Measurements from ENCODE around the gene NLRC3.

Gene NLRC3

GRCh38 chr16:3569851-3570250 is 7.4 kb downstream of the NLRC3 start:
- H3K27ac ChIP-seq (ENCODE audit: low read depth in 2 of 2, low read length in 2 of 2), result no peak overlapping the region
- no peaks in the 10 kb centered on the region for H3K4me1 ChIP-seq (ENCODE audit: control insufficient read depth in 2 of 2, insufficient read depth in 2 of 2, low read length in 2 of 2)
- H3K9ac ChIP-seq (ENCODE audit: low read depth in 1 of 2, low read length in 2 of 2), result no peak overlapping the region
- H3K4me3 ChIP-seq (ENCODE audit: low read length in 2 of 2), result no peak overlapping the region
- H3K27me3 ChIP-seq (ENCODE audit: control insufficient read depth in 2 of 2, insufficient read depth in 2 of 2, low read length in 2 of 2), result no peaks in the 10 kb centered on the region
- peaks cover 0 to 6% of the 10 kb centered on the region in 2 donors for H3K9me3 ChIP-seq (ENCODE audit: control insufficient read depth in 2 of 2, low read length in 2 of 2)
- H3K36me3 ChIP-seq (ENCODE audit: control insufficient read depth in 2 of 2, insufficient read depth in 2 of 2, low read length in 2 of 2), result no peaks in the 10 kb centered on the region

GRCh38 chr16:3566990-3567389 is 10.2 kb downstream of the NLRC3 start:
- Histone ChIP-seq H3K36me3 (ENCODE audit: control insufficient read depth in 2 of 2, insufficient read depth in 2 of 2, low read length in 2 of 2) (no peaks in the 10 kb centered on the region), H3K27me3 (ENCODE audit: control insufficient read depth in 2 of 2, insufficient read depth in 2 of 2, low read length in 2 of 2) (no peaks in the 10 kb centered on the region), H3K9me3 (ENCODE audit: control insufficient read depth in 2 of 2, low read length in 2 of 2) (peaks cover 0 to 6% of the 10 kb centered on the region in 2 donors), H3K4me3 (ENCODE audit: low read length in 2 of 2) (no peak overlapping the region), H3K9ac (ENCODE audit: low read depth in 1 of 2, low read length in 2 of 2) (no peak overlapping the region), H3K4me1 (ENCODE audit: control insufficient read depth in 2 of 2, insufficient read depth in 2 of 2, low read length in 2 of 2) (no peaks in the 10 kb centered on the region), H3K27ac (ENCODE audit: low read depth in 2 of 2, low read length in 2 of 2) (no peak overlapping the region)

GRCh38 chr16:3564889-3565141 is 12.4 kb downstream of the NLRC3 start:
- no peaks in the 10 kb centered on the region for H3K4me1 ChIP-seq (ENCODE audit: control insufficient read depth in 2 of 2, insufficient read depth in 2 of 2, low read length in 2 of 2)
- no peaks in the 10 kb centered on the region for H3K9me3 ChIP-seq (ENCODE audit: control insufficient read depth in 2 of 2, low read length in 2 of 2)
- H3K9ac ChIP-seq (ENCODE audit: low read depth in 1 of 2, low read length in 2 of 2), result no peak overlapping the region
- H3K4me3 ChIP-seq (ENCODE audit: low read length in 2 of 2), result no peak overlapping the region
- H3K27ac ChIP-seq (ENCODE audit: low read depth in 2 of 2, low read length in 2 of 2), result no peak overlapping the region
- no peaks in the 10 kb centered on the region for H3K36me3 ChIP-seq (ENCODE audit: control insufficient read depth in 2 of 2, insufficient read depth in 2 of 2, low read length in 2 of 2)
- H3K27me3 ChIP-seq (ENCODE audit: control insufficient read depth in 2 of 2, insufficient read depth in 2 of 2, low read length in 2 of 2), result no peaks in the 10 kb centered on the region

DNA sequence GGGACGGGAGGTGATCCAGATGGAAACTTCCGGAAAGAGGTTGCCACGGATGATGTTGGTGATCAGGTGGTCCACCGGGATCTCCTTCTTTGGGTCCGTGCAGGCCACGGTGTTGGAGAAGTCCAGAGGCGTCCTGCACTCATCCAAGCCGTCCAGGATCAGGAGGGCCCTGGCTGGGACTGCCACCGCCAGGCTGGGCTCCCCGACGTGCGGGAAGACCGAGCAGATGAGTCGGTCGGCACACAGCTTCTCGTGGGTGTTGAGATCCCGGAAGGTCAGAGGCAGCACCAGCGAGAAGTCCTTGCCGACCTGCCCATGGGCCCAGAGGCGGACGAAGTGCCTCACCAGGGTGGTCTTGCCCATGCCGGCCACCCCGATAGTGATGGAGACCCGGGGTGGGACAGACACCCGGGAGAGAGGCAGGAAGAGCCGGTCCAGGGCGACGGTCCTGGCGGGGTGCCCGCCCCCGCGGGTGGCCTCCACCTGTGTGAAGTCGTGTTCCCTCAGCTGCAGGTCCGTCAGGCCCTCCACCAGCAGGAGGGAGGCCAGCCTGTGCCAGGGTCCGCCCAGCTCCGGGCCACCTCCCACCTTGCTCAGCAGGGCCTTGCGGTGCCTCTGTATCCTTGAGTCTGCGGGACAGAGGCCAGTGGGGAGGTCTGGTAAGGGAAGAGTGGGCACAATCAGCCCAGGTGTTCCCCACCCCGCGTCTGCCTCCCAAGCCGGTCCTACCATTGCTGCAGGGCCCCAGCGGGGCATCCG is 12.9 kb downstream of the NLRC3 start:
- Histone ChIP-seq H3K36me3 (ENCODE audit: control insufficient read depth in 2 of 2, insufficient read depth in 2 of 2, low read length in 2 of 2) (no peaks in the 10 kb centered on the region), H3K9me3 (ENCODE audit: control insufficient read depth in 2 of 2, low read length in 2 of 2) (no peaks in the 10 kb centered on the region), H3K9ac (ENCODE audit: low read depth in 1 of 2, low read length in 2 of 2) (no peak overlapping the region), H3K27ac (ENCODE audit: low read depth in 2 of 2, low read length in 2 of 2) (no peak overlapping the region), H3K4me1 (ENCODE audit: control insufficient read depth in 2 of 2, insufficient read depth in 2 of 2, low read length in 2 of 2) (no peaks in the 10 kb centered on the region), H3K4me3 (ENCODE audit: low read length in 2 of 2) (no peak overlapping the region), H3K27me3 (ENCODE audit: control insufficient read depth in 2 of 2, insufficient read depth in 2 of 2, low read length in 2 of 2) (no peaks in the 10 kb centered on the region)

GRCh38 chr16:3562914-3563480 is 14.2 kb downstream of the NLRC3 start:
- H3K4me3 ChIP-seq (ENCODE audit: low read length in 2 of 2), result no peak overlapping the region
- no peak overlapping the region for H3K9ac ChIP-seq (ENCODE audit: low read depth in 1 of 2, low read length in 2 of 2)
- no peaks in the 10 kb centered on the region for H3K4me1 ChIP-seq (ENCODE audit: control insufficient read depth in 2 of 2, insufficient read depth in 2 of 2, low read length in 2 of 2)
- no peaks in the 10 kb centered on the region for H3K9me3 ChIP-seq (ENCODE audit: control insufficient read depth in 2 of 2, low read length in 2 of 2)
- no peaks in the 10 kb centered on the region for H3K27me3 ChIP-seq (ENCODE audit: control insufficient read depth in 2 of 2, insufficient read depth in 2 of 2, low read length in 2 of 2)
- no peak overlapping the region for H3K27ac ChIP-seq (ENCODE audit: low read depth in 2 of 2, low read length in 2 of 2)
- H3K36me3 ChIP-seq (ENCODE audit: control insufficient read depth in 2 of 2, insufficient read depth in 2 of 2, low read length in 2 of 2), result no peaks in the 10 kb centered on the region

DNA sequence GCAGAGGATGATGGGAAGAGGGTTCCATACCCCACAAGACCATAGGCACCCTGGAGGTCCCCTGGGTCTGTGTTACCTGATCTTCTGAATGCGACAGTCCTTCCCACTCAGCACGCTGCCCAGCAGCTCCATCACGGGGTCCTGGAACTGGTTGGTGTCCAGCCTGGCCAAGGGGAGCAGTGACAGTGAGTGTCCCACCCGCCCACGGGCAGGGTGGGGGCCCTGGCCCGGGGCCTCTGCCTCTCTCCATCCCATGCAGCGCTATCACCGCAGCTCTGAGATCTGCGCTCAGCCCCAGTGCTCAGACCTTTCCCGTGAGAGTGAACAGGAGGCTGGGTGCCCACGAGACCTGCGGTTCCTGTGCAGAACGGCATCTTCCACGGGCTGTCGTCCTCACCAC is 15.6 kb downstream of the NLRC3 start:
- Histone ChIP-seq H3K27me3 (ENCODE audit: control insufficient read depth in 2 of 2, insufficient read depth in 2 of 2, low read length in 2 of 2) (no peaks in the 10 kb centered on the region), H3K36me3 (ENCODE audit: control insufficient read depth in 2 of 2, insufficient read depth in 2 of 2, low read length in 2 of 2) (no peaks in the 10 kb centered on the region), H3K4me1 (ENCODE audit: control insufficient read depth in 2 of 2, insufficient read depth in 2 of 2, low read length in 2 of 2) (no peaks in the 10 kb centered on the region), H3K9ac (ENCODE audit: low read depth in 1 of 2, low read length in 2 of 2) (no peak overlapping the region), H3K27ac (ENCODE audit: low read depth in 2 of 2, low read length in 2 of 2) (no peak overlapping the region), H3K9me3 (ENCODE audit: control insufficient read depth in 2 of 2, low read length in 2 of 2) (no peaks in the 10 kb centered on the region), H3K4me3 (ENCODE audit: low read length in 2 of 2) (no peak overlapping the region)

DNA sequence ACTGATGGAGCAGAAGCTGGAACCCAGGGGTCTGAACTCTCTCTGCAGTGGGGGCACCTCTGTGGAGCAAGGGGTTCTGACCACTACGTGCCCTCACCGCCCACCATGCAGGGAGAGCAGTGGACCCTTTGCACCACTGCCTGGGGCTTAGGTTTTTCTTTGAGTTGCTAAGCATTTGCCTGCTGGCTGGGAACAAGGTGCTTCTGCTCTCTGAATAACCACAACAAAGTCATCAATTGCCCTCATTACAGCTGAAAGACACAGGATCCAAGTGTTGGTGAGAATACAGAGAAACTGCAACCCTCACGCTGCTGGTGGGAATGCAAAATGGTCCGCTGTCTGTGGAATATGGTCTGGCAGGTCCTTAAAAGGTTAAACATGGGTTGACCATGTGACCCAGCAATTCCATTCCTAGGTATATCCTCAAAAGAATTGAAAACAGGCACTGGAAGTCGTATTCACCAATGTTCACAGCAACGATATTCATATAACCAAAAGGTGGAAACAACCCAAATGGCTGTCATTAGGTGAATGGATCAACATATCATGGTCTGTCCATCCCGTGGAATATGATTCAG is 22.8 kb downstream of the NLRC3 start:
- H3K9ac ChIP-seq (ENCODE audit: low read depth in 1 of 2, low read length in 2 of 2), result no peak overlapping the region

GRCh38 chr16:3553138-3553923 is 23.9 kb downstream of the NLRC3 start:
- Histone ChIP-seq H3K4me3 (ENCODE audit: low read length in 2 of 2) (no peak overlapping the region), H3K4me1 (ENCODE audit: control insufficient read depth in 2 of 2, insufficient read depth in 2 of 2, low read length in 2 of 2) (no peaks in the 10 kb centered on the region), H3K9ac (ENCODE audit: low read depth in 1 of 2, low read length in 2 of 2) (no peak overlapping the region), H3K27ac (ENCODE audit: low read depth in 2 of 2, low read length in 2 of 2) (no peak overlapping the region), H3K36me3 (ENCODE audit: control insufficient read depth in 2 of 2, insufficient read depth in 2 of 2, low read length in 2 of 2) (no peaks in the 10 kb centered on the region), H3K9me3 (ENCODE audit: control insufficient read depth in 2 of 2, low read length in 2 of 2) (no peaks in the 10 kb centered on the region), H3K27me3 (ENCODE audit: control insufficient read depth in 2 of 2, insufficient read depth in 2 of 2, low read length in 2 of 2) (no peaks in the 10 kb centered on the region)

More for the DNA sequence above, 22.8 kb downstream of the NLRC3 start:
- H3K36me3 ChIP-seq (ENCODE audit: control insufficient read depth in 2 of 2, insufficient read depth in 2 of 2, low read length in 2 of 2), result no peaks in the 10 kb centered on the region
- H3K4me1 ChIP-seq (ENCODE audit: control insufficient read depth in 2 of 2, insufficient read depth in 2 of 2, low read length in 2 of 2), result no peaks in the 10 kb centered on the region
- no peak overlapping the region for H3K4me3 ChIP-seq (ENCODE audit: low read length in 2 of 2)
- H3K27me3 ChIP-seq (ENCODE audit: control insufficient read depth in 2 of 2, insufficient read depth in 2 of 2, low read length in 2 of 2), result no peaks in the 10 kb centered on the region
- H3K27ac ChIP-seq (ENCODE audit: low read depth in 2 of 2, low read length in 2 of 2), result no peak overlapping the region
- no peaks in the 10 kb centered on the region for H3K9me3 ChIP-seq (ENCODE audit: control insufficient read depth in 2 of 2, low read length in 2 of 2)

GRCh38 chr16:3550851-3551847 is 26.1 kb downstream of the NLRC3 start:
- Histone ChIP-seq H3K27me3 (ENCODE audit: control insufficient read depth in 2 of 2, insufficient read depth in 2 of 2, low read length in 2 of 2) (no peaks in the 10 kb centered on the region), H3K9ac (ENCODE audit: low read depth in 1 of 2, low read length in 2 of 2) (no peak overlapping the region), H3K4me1 (ENCODE audit: control insufficient read depth in 2 of 2, insufficient read depth in 2 of 2, low read length in 2 of 2) (no peaks in the 10 kb centered on the region), H3K9me3 (ENCODE audit: control insufficient read depth in 2 of 2, low read length in 2 of 2) (no peaks in the 10 kb centered on the region), H3K36me3 (ENCODE audit: control insufficient read depth in 2 of 2, insufficient read depth in 2 of 2, low read length in 2 of 2) (no peaks in the 10 kb centered on the region), H3K27ac (ENCODE audit: low read depth in 2 of 2, low read length in 2 of 2) (no peak overlapping the region), H3K4me3 (ENCODE audit: low read length in 2 of 2) (no peak overlapping the region)

All from mucosa of rectum (tissue), 2 donors.